K562 (cell line): ENCODE measurements around the gene SLC2A10. TPM values are rescaled to one million over a fixed set of nuclear protein-coding genes. Genes with fewer than 3 reads are reported as not detected.
A peak's percentile ranks its signal among the peaks of the same experiment; 100 is the strongest.

ENCODE experiments used
- ATAC-seq: fragments of 200-7000 bp; cut with Tn5 transposase; 3 replicates; pipeline ENCODE4 v1.9.1; 2020; ENCODE audit warnings: moderate library complexity
- BruUV-seq: library from RNA; stranded (reverse); fragments of 400-500 nt; replicated peaks from 2 replicates; lab custom pipeline; 2021; lab: Mats Ljungman, UMichigan
- CTCF ChIA-PET: fragments of 300-600 bp; formaldehyde crosslinking; extraction: SDS; loops from one replicate; lab custom pipeline; 2021; ENCODE audit warnings: low intra/inter-chr PET ratio; lab: Yijun Ruan, JAX
- POLR2A ChIA-PET: fragments of 300-600, 350-650 bp; sonication (Branson Sonifier 250); formaldehyde crosslinking; extraction: SDS; loops from one replicate; lab custom pipeline; 2021; ENCODE audit warnings: antibody characterized with exemption, inconsistent platforms; lab: Yijun Ruan, JAX
- DNase-seq, 4 experiments: peaks; one replicate each; pipeline versions ENCODE4 v3.0.0 to v3.0.0-alpha.2; 2011 to 2018; ENCODE audit warnings: low spot score in 3 of 4, mixed read lengths in 3 of 4; ENCODE audit errors: extremely low read depth in 1 of 4
- FAIRE-seq: peaks from 2 replicates; lab custom pipeline; 2011; peaks lifted over from hg19 to GRCh38; lab: Jason Lieb, UNC
- H2AFZ ChIP-seq: 2 replicates; pipeline ENCODE4 v1.6.0; 2011; ENCODE audit warnings: low read depth, low read length, control low read depth, inconsistent platforms
- H3K27ac ChIP-seq: fragments of 200-600 bp; 3 replicates; pipeline ENCODE4 v1.8.0; 2011; ENCODE audit warnings: low read depth, mild to moderate bottlenecking, control low read depth, inconsistent platforms, low read length, moderate library complexity, mixed read lengths; ENCODE audit errors: extremely low read depth
- H3K27me3 ChIP-seq, 2 experiments: fragments of 300-600 bp in 1 of 2; 2 replicates in 1 of 2; 3 replicates in 1 of 2; pipeline versions ENCODE4 v1.6.0 to v1.8.0; 2011; ENCODE audit warnings: inconsistent platforms in 2 of 2, low read length in 2 of 2, mild to moderate bottlenecking in 1 of 2, mixed read lengths in 1 of 2, moderate library complexity in 1 of 2; ENCODE audit not compliant: control insufficient read depth in 2 of 2, insufficient read depth in 2 of 2
- H3K36me3 ChIP-seq: fragments of 300-600 bp; 3 replicates; pipeline ENCODE4 v1.8.0; 2011; ENCODE audit warnings: mild to moderate bottlenecking, low read length, inconsistent platforms; ENCODE audit not compliant: control insufficient read depth, insufficient read depth
- H3K4me1 ChIP-seq, 2 experiments: fragments of 200-600 bp in 1 of 2; replicated peaks in 1 of 2; 2 replicates in 1 of 2; 3 replicates in 1 of 2; pipeline versions ENCODE4 v1.5.1 to v1.8.0; 2011; ENCODE audit warnings: inconsistent platforms in 2 of 2, low read length in 2 of 2, mild to moderate bottlenecking in 1 of 2, mixed read lengths in 1 of 2, moderate library complexity in 1 of 2; ENCODE audit not compliant: control insufficient read depth in 2 of 2, insufficient read depth in 2 of 2
- H3K4me2 ChIP-seq: 2 replicates; pipeline ENCODE4 v1.6.1; 2011; ENCODE audit warnings: low read length, control low read depth, inconsistent platforms, mixed read lengths; ENCODE audit not compliant: insufficient read depth
- H3K4me3 ChIP-seq: fragments of 200-600 bp; sonication (generic), shearing (Covaris generic); 2 replicates; pipeline ENCODE4 v1.5.1; 2016; ENCODE audit warnings: control low read depth, inconsistent platforms
- H3K79me2 ChIP-seq: fragments of 200-600 bp; 3 replicates; pipeline ENCODE4 v1.8.0; 2011; ENCODE audit warnings: low read length, inconsistent platforms; ENCODE audit not compliant: control insufficient read depth, insufficient read depth
- H3K9ac ChIP-seq, 2 experiments: 2 replicates each; pipeline versions ENCODE4 v1.6.0 to v1.6.1; 2011; ENCODE audit warnings: low read depth in 2 of 2, low read length in 2 of 2, control low read depth in 1 of 2, inconsistent platforms in 1 of 2, mild to moderate bottlenecking in 1 of 2, mixed read lengths in 1 of 2; ENCODE audit not compliant: insufficient read depth in 1 of 2
- H3K9me1 ChIP-seq: one replicate; pipeline ENCODE4 v1.6.0; 2011; ENCODE audit warnings: inconsistent platforms, mild to moderate bottlenecking, low read length, moderate library complexity; ENCODE audit not compliant: control insufficient read depth, insufficient read depth
- H3K9me3 ChIP-seq: replicated peaks from 2 replicates; pipeline ENCODE4 v1.5.1; 2011; ENCODE audit warnings: low read depth, low read length, inconsistent platforms; ENCODE audit not compliant: control insufficient read depth, insufficient read depth
- H4K20me1 ChIP-seq: replicated peaks from 2 replicates; pipeline ENCODE4 v1.6.1; 2011; ENCODE audit warnings: low read length, inconsistent platforms, mixed read lengths; ENCODE audit not compliant: control insufficient read depth, insufficient read depth
- NFE2 ChIP-seq: IDR thresholded peaks from 2 replicates; pipeline ENCODE4 v1.6.1; 2014; ENCODE audit warnings: antibody characterized with exemption, low read depth
- WGBS: fragments of 100-300 bp; shearing (Covaris generic); methylation state at CpG from one replicate; pipeline ENCODE4 v1.1.6; 2016; ENCODE audit warnings: low coverage, mixed read lengths; ENCODE audit not compliant: insufficient coverage; ENCODE audit errors: missing lambda C conversion rate; 5-methylcytosine and 5-hydroxymethylcytosine counted together
- in situ Hi-C: fragments of 300-500 bp; cut with MboI; formaldehyde crosslinking; loops from 4 replicates; pipeline ENCODE4 v1.15.0; 2018; ENCODE audit warnings: inconsistent platforms, mixed read lengths
- intact Hi-C: fragments of 100-400 bp; cut with micrococcal nuclease; formaldehyde crosslinking; loops from 2 replicates; pipeline ENCODE4 v1.14.2; 2022
- polyA plus RNA-seq, 8 experiments: library from polyadenylated mRNA; depleted of rRNA in 4 of 8; stranded (reverse) in 5 of 8; unstranded in 3 of 8; fragments of >200 nt; fragmentation: Nextera tagmentation in 2 of 8; fragmentation: Illumina TruSeq in 1 of 8; extraction: Ambion mirVana in 2 of 8; extraction: Trizol in 1 of 8; gene quantifications; 2 replicates each; pipeline versions ENCODE4 v1.2.1 to v1.2.3, GENCODE V29; 2011 to 2014; ENCODE audit warnings: inconsistent platforms in 1 of 8, missing spikeins in 1 of 8
- total RNA-seq, 7 experiments: library from RNA; depleted of rRNA in 6 of 7; stranded (reverse); fragments of >200 nt in 6 of 7; fragmentation: Illumina TruSeq in 2 of 7; extraction: Trizol in 2 of 7; gene quantifications; 2 replicates each; pipeline versions ENCODE4 v1.2.1 to v1.2.3, GENCODE V29; 2011 to 2021; ENCODE audit warnings: low replicate concordance in 1 of 7
- TF ChIP-seq, protein P1 (sequence below), 2 experiments: IDR thresholded peaks in 1 of 2; conservative IDR thresholded peaks in 1 of 2; 2 replicates each; pipeline ENCODE4 v1.6.1; 2016; ENCODE audit warnings: low read depth in 2 of 2, mild to moderate bottlenecking in 1 of 2, missing compliant biosample characterization in 1 of 2, missing genetic modification characterization in 1 of 2, moderate library complexity in 1 of 2

The SLC2A10 gene
- total and polyA plus RNA-seq, 9 of the 15 experiments (the other 6 are each of a cell fraction or from before 2014, with no cell fraction given) = 0.01 to 1.8 (median 0.10) TPM

DNA sequence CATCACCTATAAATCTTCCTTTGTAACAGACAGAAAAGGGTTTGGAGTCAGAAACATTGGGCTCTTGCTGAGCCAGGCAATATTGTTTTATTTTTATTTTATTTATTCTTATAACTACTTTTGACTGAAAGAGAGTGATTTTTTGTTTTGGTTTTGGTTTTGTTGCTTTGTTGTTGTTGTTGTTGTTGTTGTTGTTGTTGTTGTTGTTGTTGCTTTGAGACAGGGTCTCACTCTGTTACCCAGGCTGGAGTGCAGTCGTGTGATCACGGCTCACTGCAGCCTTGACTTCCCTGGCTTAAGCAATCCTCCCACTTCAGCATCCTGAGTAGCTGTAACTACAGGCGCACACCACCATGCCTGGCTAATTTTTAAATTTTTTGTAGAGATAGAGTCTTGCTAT, 43.1 kb upstream of the SLC2A10 start:
- Histone ChIP-seq H2AFZ (no peak overlapping the region), H3K9me3 (no peaks in the 10 kb centered on the region), H4K20me1 (no peaks in the 10 kb centered on the region), H3K9me1 (peaks cover 4% of the 10 kb centered on the region), H3K9ac (no peak overlapping the region), H3K27ac (no peak overlapping the region), H3K4me3 (no peak overlapping the region), H3K79me2 (no peaks in the 10 kb centered on the region), H3K36me3 (peaks cover 19% of the 10 kb centered on the region; the same call in 2 of the 3 replicates), H3K4me1 (no peaks in the 10 kb centered on the region), H3K4me2 (no peak overlapping the region), H3K27me3 (no peaks in the 10 kb centered on the region)
- ATAC-seq (no peak), DNase-seq (no peak), FAIRE-seq (no peak)
- in situ Hi-C loops (no loop called here), intact Hi-C loops (no loop called here)
- ChIA-PET POLR2A (interaction anchor here (0.7 kb wide), 1 partner anchor 470 kb away, joined by 3 read pairs; no protein-coding TSS in a partner anchor), CTCF (interaction anchor here (0.6 kb wide), 1 partner anchor 254 kb away, joined by 4 read pairs; no protein-coding TSS in a partner anchor)
- TF ChIP-seq, protein P1, sequence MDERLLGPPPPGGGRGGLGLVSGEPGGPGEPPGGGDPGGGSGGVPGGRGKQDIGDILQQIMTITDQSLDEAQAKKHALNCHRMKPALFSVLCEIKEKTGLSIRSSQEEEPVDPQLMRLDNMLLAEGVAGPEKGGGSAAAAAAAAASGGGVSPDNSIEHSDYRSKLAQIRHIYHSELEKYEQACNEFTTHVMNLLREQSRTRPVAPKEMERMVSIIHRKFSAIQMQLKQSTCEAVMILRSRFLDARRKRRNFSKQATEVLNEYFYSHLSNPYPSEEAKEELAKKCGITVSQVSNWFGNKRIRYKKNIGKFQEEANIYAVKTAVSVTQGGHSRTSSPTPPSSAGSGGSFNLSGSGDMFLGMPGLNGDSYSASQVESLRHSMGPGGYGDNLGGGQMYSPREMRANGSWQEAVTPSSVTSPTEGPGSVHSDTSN (CRISPR knock-in tag; IDR thresholded peaks at IDR 0.05; ENCODE audit: low read depth) = no peak
- TF ChIP-seq, protein P1 (tag; conservative IDR thresholded peaks at IDR 0.05; ENCODE audit: low read depth) = 0 out of 2 replicates have a peak, but pooled peaks have one; percentile 16
- no peak for TF ChIP-seq NFE2
- WGBS = 60% methylated on average over 2 of the region's 3 CpGs
- no TSS peak for BruUV-seq
